K562 (cell line): Measurements from ENCODE around the gene GABRA1. TPM values are rescaled to one million over a fixed set of nuclear protein-coding genes. Genes with fewer than 3 reads are reported as not detected.

ENCODE experiments used
- ATAC-seq: fragments of 200-7000 bp; cut with Tn5 transposase; 3 replicates; pipeline ENCODE4 v1.9.1; 2020; ENCODE audit warnings: moderate library complexity
- BruUV-seq: library from RNA; stranded (reverse); fragments of 400-500 nt; replicated peaks from 2 replicates; lab custom pipeline; 2021; lab: Mats Ljungman, UMichigan
- CTCF ChIA-PET: fragments of 300-600 bp; formaldehyde crosslinking; extraction: SDS; loops from one replicate; lab custom pipeline; 2021; ENCODE audit warnings: low intra/inter-chr PET ratio; lab: Yijun Ruan, JAX
- POLR2A ChIA-PET: fragments of 300-600, 350-650 bp; sonication (Branson Sonifier 250); formaldehyde crosslinking; extraction: SDS; loops from one replicate; lab custom pipeline; 2021; ENCODE audit warnings: antibody characterized with exemption, inconsistent platforms; lab: Yijun Ruan, JAX
- DNase-seq, 4 experiments: peaks; one replicate each; pipeline versions ENCODE4 v3.0.0 to v3.0.0-alpha.2; 2011 to 2018; ENCODE audit warnings: low spot score in 3 of 4, mixed read lengths in 3 of 4; ENCODE audit errors: extremely low read depth in 1 of 4
- FAIRE-seq: peaks from 2 replicates; lab custom pipeline; 2011; peaks lifted over from hg19 to GRCh38; lab: Jason Lieb, UNC
- H2AFZ ChIP-seq: 2 replicates; pipeline ENCODE4 v1.6.0; 2011; ENCODE audit warnings: low read depth, low read length, control low read depth, inconsistent platforms
- H3K27ac ChIP-seq: fragments of 200-600 bp; 3 replicates; pipeline ENCODE4 v1.8.0; 2011; ENCODE audit warnings: low read depth, mild to moderate bottlenecking, control low read depth, inconsistent platforms, low read length, moderate library complexity, mixed read lengths; ENCODE audit errors: extremely low read depth
- H3K27me3 ChIP-seq, 2 experiments: fragments of 300-600 bp in 1 of 2; 2 replicates in 1 of 2; 3 replicates in 1 of 2; pipeline versions ENCODE4 v1.6.0 to v1.8.0; 2011; ENCODE audit warnings: inconsistent platforms in 2 of 2, low read length in 2 of 2, mild to moderate bottlenecking in 1 of 2, mixed read lengths in 1 of 2, moderate library complexity in 1 of 2; ENCODE audit not compliant: control insufficient read depth in 2 of 2, insufficient read depth in 2 of 2
- H3K36me3 ChIP-seq: fragments of 300-600 bp; 3 replicates; pipeline ENCODE4 v1.8.0; 2011; ENCODE audit warnings: mild to moderate bottlenecking, low read length, inconsistent platforms; ENCODE audit not compliant: control insufficient read depth, insufficient read depth
- H3K4me1 ChIP-seq, 2 experiments: fragments of 200-600 bp in 1 of 2; replicated peaks in 1 of 2; 2 replicates in 1 of 2; 3 replicates in 1 of 2; pipeline versions ENCODE4 v1.5.1 to v1.8.0; 2011; ENCODE audit warnings: inconsistent platforms in 2 of 2, low read length in 2 of 2, mild to moderate bottlenecking in 1 of 2, mixed read lengths in 1 of 2, moderate library complexity in 1 of 2; ENCODE audit not compliant: control insufficient read depth in 2 of 2, insufficient read depth in 2 of 2
- H3K4me2 ChIP-seq: 2 replicates; pipeline ENCODE4 v1.6.1; 2011; ENCODE audit warnings: low read length, control low read depth, inconsistent platforms, mixed read lengths; ENCODE audit not compliant: insufficient read depth
- H3K4me3 ChIP-seq: fragments of 200-600 bp; sonication (generic), shearing (Covaris generic); 2 replicates; pipeline ENCODE4 v1.5.1; 2016; ENCODE audit warnings: control low read depth, inconsistent platforms
- H3K79me2 ChIP-seq: fragments of 200-600 bp; 3 replicates; pipeline ENCODE4 v1.8.0; 2011; ENCODE audit warnings: low read length, inconsistent platforms; ENCODE audit not compliant: control insufficient read depth, insufficient read depth
- H3K9ac ChIP-seq, 2 experiments: 2 replicates each; pipeline versions ENCODE4 v1.6.0 to v1.6.1; 2011; ENCODE audit warnings: low read depth in 2 of 2, low read length in 2 of 2, control low read depth in 1 of 2, inconsistent platforms in 1 of 2, mild to moderate bottlenecking in 1 of 2, mixed read lengths in 1 of 2; ENCODE audit not compliant: insufficient read depth in 1 of 2
- H3K9me1 ChIP-seq: one replicate; pipeline ENCODE4 v1.6.0; 2011; ENCODE audit warnings: inconsistent platforms, mild to moderate bottlenecking, low read length, moderate library complexity; ENCODE audit not compliant: control insufficient read depth, insufficient read depth
- H3K9me3 ChIP-seq: replicated peaks from 2 replicates; pipeline ENCODE4 v1.5.1; 2011; ENCODE audit warnings: low read depth, low read length, inconsistent platforms; ENCODE audit not compliant: control insufficient read depth, insufficient read depth
- H4K20me1 ChIP-seq: replicated peaks from 2 replicates; pipeline ENCODE4 v1.6.1; 2011; ENCODE audit warnings: low read length, inconsistent platforms, mixed read lengths; ENCODE audit not compliant: control insufficient read depth, insufficient read depth
- BRF1 ChIP-seq: IDR thresholded peaks from 3 replicates; pipeline ENCODE4 v1.6.1; 2011; ENCODE audit warnings: borderline replicate concordance, mild to moderate bottlenecking; ENCODE audit not compliant: insufficient read length; ENCODE audit errors: extremely low read depth
- CBX5 ChIP-seq: IDR thresholded peaks from 2 replicates; pipeline ENCODE4 v1.6.1; 2014; ENCODE audit warnings: low read depth, borderline replicate concordance
- ERF ChIP-seq: fragments of 450-650 bp; formaldehyde crosslinking; IDR thresholded peaks from 2 replicates; pipeline ENCODE4 v1.4.0; 2020; ENCODE audit warnings: mild to moderate bottlenecking, mixed read lengths
- FOSL1 ChIP-seq: fragments of 200-800 bp; sonication (Bioruptor generic); conservative IDR thresholded peaks from 2 replicates; pipeline ENCODE4 v1.6.1; 2016; ENCODE audit warnings: missing genetic modification characterization, missing compliant biosample characterization
- HCFC1 ChIP-seq: IDR thresholded peaks from 2 replicates; pipeline ENCODE4 v1.6.1; 2012; ENCODE audit warnings: low read depth, low read length, improper control_type of control experiment
- HDAC8 ChIP-seq: fragments of 450-650 bp; IDR thresholded peaks from 2 replicates; pipeline ENCODE4 v1.6.1; 2016; ENCODE audit warnings: mild to moderate bottlenecking, missing genetic modification characterization, moderate library complexity, missing compliant biosample characterization
- HEY1 ChIP-seq: fragments of 250-450 bp; sonication (Bioruptor Pico); IDR thresholded peaks from 2 replicates; pipeline ENCODE4 v1.5.0; 2020; ENCODE audit warnings: mild to moderate bottlenecking, moderate library complexity, borderline replicate concordance
- MEF2D ChIP-seq: conservative IDR thresholded peaks from 2 replicates; pipeline ENCODE4 v1.6.1; 2016; ENCODE audit warnings: low read depth, missing genetic modification characterization, missing compliant biosample characterization
- MXD1 ChIP-seq: fragments of 250-450 bp; sonication (Bioruptor Pico); IDR thresholded peaks from 2 replicates; pipeline ENCODE4 v1.8.0; 2021; ENCODE audit warnings: borderline replicate concordance, mild to moderate bottlenecking, moderate library complexity; ENCODE audit not compliant: poor library complexity, severe bottlenecking
- POLR2H ChIP-seq: IDR thresholded peaks from 2 replicates; pipeline ENCODE4 v1.6.1; 2016; ENCODE audit warnings: missing genetic modification characterization, low read depth, mild to moderate bottlenecking, control low read depth, missing compliant biosample characterization, moderate library complexity
- RERE ChIP-seq: sonication (generic); formaldehyde crosslinking; IDR thresholded peaks from 2 replicates; pipeline ENCODE4 v1.8.0; 2023; ENCODE audit warnings: missing genetic modification reagents, mild to moderate bottlenecking, borderline replicate concordance
- SMAD2 ChIP-seq: fragments of 150-350 bp; IDR thresholded peaks from 2 replicates; pipeline ENCODE4 v1.6.1; 2014; ENCODE audit warnings: low read depth, mild to moderate bottlenecking, low read length
- SMARCA5 ChIP-seq: fragments of 450-650 bp; IDR thresholded peaks from 2 replicates; pipeline ENCODE4 v1.6.1; 2016
- SNAPC5 ChIP-seq: fragments of 250-450 bp; sonication (Bioruptor Pico); IDR thresholded peaks from 2 replicates; pipeline ENCODE4 v1.8.0; 2021; ENCODE audit warnings: moderate library complexity, mild to moderate bottlenecking, inconsistent platforms
- ZNF239 ChIP-seq: fragments of 250-450 bp; sonication (Bioruptor Pico); IDR thresholded peaks from 2 replicates; pipeline ENCODE4 v1.4.0; 2020; ENCODE audit warnings: mild to moderate bottlenecking
- ZNF699 ChIP-seq: fragments of 250-450 bp; sonication (Bioruptor Pico); IDR thresholded peaks from 2 replicates; pipeline ENCODE4 v1.8.0; 2021; ENCODE audit warnings: mild to moderate bottlenecking, moderate library complexity; ENCODE audit not compliant: insufficient replicate concordance
- ZSCAN32 ChIP-seq: fragments of 450-650 bp; formaldehyde crosslinking; IDR thresholded peaks from 2 replicates; pipeline ENCODE4 v1.4.0; 2020; ENCODE audit warnings: mild to moderate bottlenecking, moderate library complexity
- in situ Hi-C: fragments of 300-500 bp; cut with MboI; formaldehyde crosslinking; loops from 4 replicates; pipeline ENCODE4 v1.15.0; 2018; ENCODE audit warnings: inconsistent platforms, mixed read lengths
- intact Hi-C: fragments of 100-400 bp; cut with micrococcal nuclease; formaldehyde crosslinking; loops from 2 replicates; pipeline ENCODE4 v1.14.2; 2022
- polyA plus RNA-seq, 8 experiments: library from polyadenylated mRNA; depleted of rRNA in 4 of 8; stranded (reverse) in 5 of 8; unstranded in 3 of 8; fragments of >200 nt; fragmentation: Nextera tagmentation in 2 of 8; fragmentation: Illumina TruSeq in 1 of 8; extraction: Ambion mirVana in 2 of 8; extraction: Trizol in 1 of 8; gene quantifications; 2 replicates each; pipeline versions ENCODE4 v1.2.1 to v1.2.3, GENCODE V29; 2011 to 2014; ENCODE audit warnings: inconsistent platforms in 1 of 8, missing spikeins in 1 of 8
- total RNA-seq, 7 experiments: library from RNA; depleted of rRNA in 6 of 7; stranded (reverse); fragments of >200 nt in 6 of 7; fragmentation: Illumina TruSeq in 2 of 7; extraction: Trizol in 2 of 7; gene quantifications; 2 replicates each; pipeline versions ENCODE4 v1.2.1 to v1.2.3, GENCODE V29; 2011 to 2021; ENCODE audit warnings: low replicate concordance in 1 of 7

GABRA1 gene
- total and polyA plus RNA-seq, 9 of the 15 experiments (the other 6 are each of a cell fraction or from before 2014, with no cell fraction given), result 0.07 TPM; not detected in 8

GRCh38 chr5:161899590-161899989 is 51.7 kb downstream of the GABRA1 start:
- Histone ChIP-seq H3K9me3 (no peaks in the 10 kb centered on the region), H3K27ac (no peak overlapping the region), H3K9ac (no peak overlapping the region), H3K4me3 (no peak overlapping the region), H3K4me1 (no peaks in the 10 kb centered on the region), H3K9me1 (no peaks in the 10 kb centered on the region), H3K36me3 (no peaks in the 10 kb centered on the region), H3K79me2 (no peaks in the 10 kb centered on the region), H3K4me2 (no peak overlapping the region), H2AFZ (no peak overlapping the region), H4K20me1 (no peaks in the 10 kb centered on the region), H3K27me3 (no peaks in the 10 kb centered on the region)
- ChIA-PET POLR2A (no interaction called here), CTCF (no interaction called here)
- DNase-seq (no peak), FAIRE-seq (no peak), ATAC-seq (no peak)
- no peak for TF ChIP-seq BRF1
- no peak for TF ChIP-seq CBX5
- TF ChIP-seq MEF2D, result no peak
- TF ChIP-seq ZSCAN32 (CRISPR knock-in tag), result no peak
- no peak for TF ChIP-seq SMARCA5
- TF ChIP-seq HDAC8 (tag), result no peak
- no peak for TF ChIP-seq ERF (CRISPR knock-in tag)
- TF ChIP-seq SNAPC5 (CRISPR knock-in tag), result no peak
- TF ChIP-seq POLR2H, result no peak
- TF ChIP-seq HEY1 (CRISPR knock-in tag), result no peak
- no peak for TF ChIP-seq ZNF239 (CRISPR knock-in tag)
- no peak for TF ChIP-seq ZNF699 (CRISPR knock-in tag)
- TF ChIP-seq MXD1, result no peak
- TF ChIP-seq HCFC1, result no peak
- no peak for TF ChIP-seq FOSL1
- no peak for TF ChIP-seq RERE
- no peak for TF ChIP-seq SMAD2
- no TSS peak for BruUV-seq
- intact Hi-C loops (no loop called here), in situ Hi-C loops (no loop called here)
